Erythroblast (primary cell): ENCODE measurements around the gene GLT8D1.
A peak's percentile ranks its signal among the peaks of the same experiment; 100 is the strongest.

Experiments used
- DNase-seq, 2 experiments: peaks; one replicate each; lab custom pipeline; 2025; lab: John Stamatoyannopoulos, UW
- GATA1 ChIP-seq: IDR thresholded peaks from 2 replicates; pipeline ENCODE4 v1.6.1; 2011; ENCODE audit warnings: low read depth, mild to moderate bottlenecking, control low read depth, low read length, moderate library complexity
- POLR2A ChIP-seq: IDR thresholded peaks from 2 replicates; pipeline ENCODE4 v1.6.1; 2011; ENCODE audit warnings: mild to moderate bottlenecking, low read length

GLT8D1 gene

GRCh38 chr3:52695798-52696671 is 9.6 kb downstream of the GLT8D1 start:
- DNase-seq, result no peak
- TF ChIP-seq GATA1, result no peak
- peak; percentile 26 for TF ChIP-seq POLR2A

- DNase-seq, result no peak
- no peak for TF ChIP-seq GATA1
- TF ChIP-seq POLR2A, result peak; percentile 30
Measured at GRCh38 chr3:52694528-52695189, 10.9 kb downstream of the GLT8D1 start.

DNA sequence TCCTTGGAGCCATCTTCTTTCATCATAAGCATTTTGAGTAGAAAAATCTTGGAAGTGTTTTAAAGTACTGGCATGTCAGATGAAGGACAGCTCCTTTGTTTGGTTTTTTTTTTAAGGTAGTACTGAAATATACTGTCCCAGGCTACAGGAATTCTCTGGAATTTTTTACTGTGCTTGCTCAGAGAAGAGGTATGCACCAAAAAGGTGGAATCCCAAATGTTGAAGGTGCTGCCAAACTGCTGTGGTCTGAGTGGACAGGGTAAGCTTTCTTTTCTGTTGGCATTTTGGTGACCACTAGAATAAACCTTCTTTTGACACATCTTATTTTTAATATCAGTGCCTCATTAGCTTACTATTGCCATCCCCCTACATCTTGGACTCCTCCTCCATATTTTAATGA is 12.5 kb downstream of the GLT8D1 start:
- TF ChIP-seq GATA1 (no peak), POLR2A (no peak)
- no peak for DNase-seq

- DNase-seq, result no peak
- no peak for TF ChIP-seq GATA1
- TF ChIP-seq POLR2A, result no peak
Measured at GRCh38 chr3:52690560-52690959, 15.0 kb downstream of the GLT8D1 start.

DNA sequence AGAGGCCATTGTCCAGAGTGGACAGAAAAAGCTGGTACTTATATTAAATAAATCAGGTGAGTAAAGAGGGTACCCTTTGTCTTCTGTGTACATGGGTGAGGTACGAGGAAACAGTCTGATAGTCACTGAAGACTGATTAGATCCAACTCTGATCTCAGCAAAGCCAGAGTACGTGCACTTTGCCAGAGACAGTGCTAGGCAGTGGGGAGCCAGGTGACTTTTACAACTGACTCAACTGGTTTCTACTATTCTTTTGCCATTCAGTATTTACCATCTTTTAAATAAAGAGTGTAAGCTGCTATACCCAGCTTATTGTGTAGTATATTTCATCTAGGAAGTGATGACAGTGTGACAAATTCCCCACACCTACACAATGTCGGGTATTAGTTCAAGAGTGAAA is 16.4 kb downstream of the GLT8D1 start:
- TF ChIP-seq POLR2A (peak; percentile 22), GATA1 (no peak)
- DNase-seq, result no peak

GRCh38 chr3:52688266-52688665 is 17.3 kb downstream of the GLT8D1 start:
- DNase-seq, result no peak
- TF ChIP-seq GATA1, result no peak
- TF ChIP-seq POLR2A, result no peak

DNA sequence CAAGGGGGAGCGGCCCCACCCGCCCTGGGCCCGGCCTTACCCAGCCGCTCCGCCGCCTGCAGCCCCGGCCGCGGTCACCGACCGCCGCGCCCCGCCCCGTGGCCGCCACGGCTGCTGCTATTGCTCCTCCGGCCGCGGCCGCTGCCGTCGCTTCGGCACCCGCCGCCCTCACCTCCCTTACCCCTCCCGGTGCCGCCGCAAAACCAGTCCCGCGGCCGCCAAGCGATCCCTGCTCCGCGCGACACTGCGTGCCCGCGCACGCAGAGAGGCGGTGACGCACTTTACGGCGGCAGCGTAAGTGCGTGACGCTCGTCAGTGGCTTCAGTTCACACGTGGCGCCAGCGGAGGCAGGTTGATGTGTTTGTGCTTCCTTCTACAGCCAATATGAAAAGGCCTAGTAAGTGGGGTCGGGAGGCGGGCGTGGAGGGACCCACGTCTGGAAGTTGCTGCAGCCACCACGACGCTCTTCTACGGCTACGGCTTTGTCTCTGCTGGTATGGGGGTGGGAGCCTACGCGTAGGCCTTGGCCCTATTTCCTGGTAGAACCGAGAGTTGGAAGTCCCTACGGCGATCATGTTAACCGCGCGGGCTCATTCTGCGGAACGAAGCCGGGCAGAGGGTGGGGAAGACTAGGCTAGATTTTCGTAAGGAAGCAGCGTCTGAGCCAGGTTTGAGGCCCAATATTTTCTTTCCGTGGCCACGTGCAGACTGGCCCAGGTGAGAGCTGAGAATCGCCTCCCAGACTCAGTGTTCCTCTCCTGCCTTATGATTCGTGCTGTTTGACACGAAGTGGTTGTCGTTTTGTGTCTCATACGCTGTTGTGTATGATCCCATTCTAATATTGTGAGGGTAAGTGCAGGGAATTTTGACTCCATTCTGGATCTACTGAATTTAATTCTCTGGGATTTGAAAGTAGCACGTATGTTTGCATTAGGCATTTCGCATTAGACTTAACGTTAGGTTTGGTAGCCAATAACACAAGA is 19.6 kb downstream of the GLT8D1 start, which contains the start of the genes GNL3 and PBRM1:
TSS of gene GNL3 (plus strand) at position 324 of the 983 bp plus-strand sequence. CDS start at position 385, 61 bp downstream.
TSS of gene PBRM1 (minus strand) at position 205 of the 983 bp plus-strand sequence.
- TF ChIP-seq POLR2A, result peak; percentile 94
- no peak for TF ChIP-seq GATA1
- peak; percentile 97 to 98 for DNase-seq

- TF ChIP-seq POLR2A, result no peak
- TF ChIP-seq GATA1, result no peak
- DNase-seq, result peak; percentile 90 to 92
Measured at GRCh38 chr3:52685285-52685708, 20.3 kb downstream of the GLT8D1 start.

- DNase-seq, result peak in 1 of 2 experiments; percentile 25
- TF ChIP-seq GATA1, result no peak
- TF ChIP-seq POLR2A, result no peak
Measured at GRCh38 chr3:52684184-52684583, 21.4 kb downstream of the GLT8D1 start.

DNA sequence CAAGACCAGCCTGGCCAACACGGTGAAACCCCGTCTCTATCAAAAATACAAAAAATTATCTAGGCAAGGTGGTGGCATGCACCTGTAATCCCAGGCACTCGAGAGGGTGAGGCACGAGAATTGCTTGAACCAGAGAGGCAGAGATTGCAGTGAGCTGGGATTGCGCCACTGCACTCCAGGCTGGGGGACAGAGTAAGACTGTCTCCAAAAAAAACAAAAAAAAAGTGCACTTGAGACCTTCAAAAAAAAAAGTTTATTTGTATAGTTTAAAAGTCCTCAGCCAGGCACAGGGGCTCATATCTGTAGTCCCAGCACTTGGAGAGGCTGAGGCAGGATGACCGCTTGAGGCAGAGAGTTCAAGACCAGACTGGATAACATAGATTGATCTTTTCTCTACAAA is 22.0 kb downstream of the GLT8D1 start:
- no peak for DNase-seq
- TF ChIP-seq POLR2A, result no peak
- TF ChIP-seq GATA1, result no peak

- DNase-seq, result peak; percentile 49 to 51
- no peak for TF ChIP-seq POLR2A
Measured at GRCh38 chr3:52682016-52682415, 23.6 kb downstream of the GLT8D1 start.

- DNase-seq, result no peak
Measured at GRCh38 chr3:52681596-52681995, 24.0 kb downstream of the GLT8D1 start.

DNA sequence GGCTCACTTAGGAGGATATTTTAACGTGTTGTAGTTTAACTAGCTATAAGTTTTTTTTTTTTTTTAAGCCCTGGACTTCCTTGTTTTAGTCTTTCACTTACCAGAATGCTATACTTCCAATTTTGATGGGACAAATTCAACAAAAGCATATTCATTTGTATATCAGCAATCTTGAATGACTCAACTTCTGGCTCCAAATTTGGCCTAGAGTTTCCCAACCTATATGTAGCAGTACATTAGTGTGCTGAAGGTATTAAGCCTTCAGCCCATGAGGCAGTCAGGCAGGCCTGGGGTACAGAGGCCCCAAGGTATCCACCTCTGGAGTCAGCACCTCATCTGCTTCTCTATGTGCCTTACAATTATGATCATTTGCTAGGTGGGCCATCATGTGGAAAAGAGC is 25.8 kb downstream of the GLT8D1 start:
- no peak for TF ChIP-seq GATA1
- TF ChIP-seq POLR2A, result no peak
- peak in 1 of 2 experiments; percentile 70 for DNase-seq

More at GRCh38 chr3:52681596-52681995, 24.0 kb downstream of the GLT8D1 start:
- TF ChIP-seq GATA1 (no peak), POLR2A (no peak)

- no peak for TF ChIP-seq GATA1
- no peak for TF ChIP-seq POLR2A
- peak in 1 of 2 experiments; percentile 59 for DNase-seq
Measured at GRCh38 chr3:52679199-52679538, 26.4 kb downstream of the GLT8D1 start.
